Measurements from ENCODE around the gene GALNT9.
"Not testable (repeated sequence)": the region's sequence is repeated elsewhere in the genome, so short reads cannot be mapped to it uniquely, and the experiment has no call there.

Gene GALNT9

DNA sequence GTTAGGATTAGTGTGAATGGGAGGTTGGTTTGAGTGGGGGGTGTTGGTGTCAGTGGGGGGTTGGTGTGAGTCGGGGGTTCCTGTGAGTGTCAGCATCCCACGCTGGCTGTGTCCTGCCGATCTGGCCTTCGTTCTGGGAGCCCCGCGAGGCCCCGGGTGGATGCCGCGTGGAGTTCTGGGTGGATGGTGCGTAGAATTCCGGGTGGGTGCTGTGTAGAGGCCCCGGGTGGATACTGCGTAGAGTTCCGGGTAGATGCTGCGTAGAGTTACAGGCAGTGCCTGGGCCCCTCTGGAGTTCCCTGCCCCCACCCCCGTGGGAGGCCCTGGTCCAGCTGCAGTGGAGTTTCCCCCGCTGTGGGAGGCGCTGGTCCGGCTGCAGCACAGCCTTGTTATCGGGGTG lies 176.4 kb downstream of the GALNT9 start:
- POLR2A ChIA-PET, result interaction anchor here (0.7 kb wide), 1 partner anchor 204 kb away, joined by 3 read pairs; no protein-coding TSS in a partner anchor
- TF ChIP-seq, protein P1, sequence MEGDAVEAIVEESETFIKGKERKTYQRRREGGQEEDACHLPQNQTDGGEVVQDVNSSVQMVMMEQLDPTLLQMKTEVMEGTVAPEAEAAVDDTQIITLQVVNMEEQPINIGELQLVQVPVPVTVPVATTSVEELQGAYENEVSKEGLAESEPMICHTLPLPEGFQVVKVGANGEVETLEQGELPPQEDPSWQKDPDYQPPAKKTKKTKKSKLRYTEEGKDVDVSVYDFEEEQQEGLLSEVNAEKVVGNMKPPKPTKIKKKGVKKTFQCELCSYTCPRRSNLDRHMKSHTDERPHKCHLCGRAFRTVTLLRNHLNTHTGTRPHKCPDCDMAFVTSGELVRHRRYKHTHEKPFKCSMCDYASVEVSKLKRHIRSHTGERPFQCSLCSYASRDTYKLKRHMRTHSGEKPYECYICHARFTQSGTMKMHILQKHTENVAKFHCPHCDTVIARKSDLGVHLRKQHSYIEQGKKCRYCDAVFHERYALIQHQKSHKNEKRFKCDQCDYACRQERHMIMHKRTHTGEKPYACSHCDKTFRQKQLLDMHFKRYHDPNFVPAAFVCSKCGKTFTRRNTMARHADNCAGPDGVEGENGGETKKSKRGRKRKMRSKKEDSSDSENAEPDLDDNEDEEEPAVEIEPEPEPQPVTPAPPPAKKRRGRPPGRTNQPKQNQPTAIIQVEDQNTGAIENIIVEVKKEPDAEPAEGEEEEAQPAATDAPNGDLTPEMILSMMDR (IDR thresholded peaks at IDR 0.05; ENCODE audit: insufficient read depth, low read length, missing control alignments), result no peak
- no peak for DNase-seq (ENCODE audit: low read depth, low spot score)
- CTCF ChIA-PET, result interaction anchor here (0.8 to 3.2 kb wide), 20 partner anchors 8 to 486 kb away, joined by 3 to 37 read pairs (median 6); partner anchors contain the start of genes DDX51, LRCOL1 and NOC4L
- H3K4me3 ChIP-seq (ENCODE audit: low read depth, low read length), result no peak overlapping the region

DNA sequence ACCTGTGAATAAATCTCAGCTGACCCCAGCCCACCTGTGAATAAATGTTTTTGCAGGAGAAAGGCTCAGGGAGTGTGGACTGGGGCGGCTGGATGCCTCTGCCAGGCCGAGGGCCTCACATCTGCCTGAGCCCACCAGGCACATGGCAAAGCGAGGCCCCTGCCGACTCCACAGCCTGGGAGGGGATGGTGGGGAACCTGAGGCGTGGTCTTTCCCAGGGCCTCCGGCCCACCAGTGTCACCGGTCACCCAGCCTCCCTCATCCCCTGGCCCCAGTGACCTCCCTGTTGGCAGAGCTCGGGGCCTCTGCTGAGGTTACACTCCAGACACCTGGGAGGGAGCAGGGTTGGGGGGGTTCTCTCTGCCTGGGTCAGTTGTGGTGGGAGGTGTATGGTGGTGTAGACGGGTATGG lies 177.0 kb downstream of the GALNT9 start:
- no peak overlapping the region for H3K4me3 ChIP-seq (ENCODE audit: low read depth, low read length)
- TF ChIP-seq, protein P1 (IDR thresholded peaks at IDR 0.05; ENCODE audit: insufficient read depth, low read length, missing control alignments), result no peak
- CTCF ChIA-PET, result interaction anchor here (1.5 to 3.2 kb wide), 6 partner anchors 7 to 486 kb away, joined by 3 to 37 read pairs (median 8); partner anchors contain the start of genes DDX51 and NOC4L
- no peak for DNase-seq (ENCODE audit: low read depth, low spot score)
- POLR2A ChIA-PET, result interaction anchor here (0.7 kb wide), 1 partner anchor 204 kb away, joined by 3 read pairs; no protein-coding TSS in a partner anchor

DNA sequence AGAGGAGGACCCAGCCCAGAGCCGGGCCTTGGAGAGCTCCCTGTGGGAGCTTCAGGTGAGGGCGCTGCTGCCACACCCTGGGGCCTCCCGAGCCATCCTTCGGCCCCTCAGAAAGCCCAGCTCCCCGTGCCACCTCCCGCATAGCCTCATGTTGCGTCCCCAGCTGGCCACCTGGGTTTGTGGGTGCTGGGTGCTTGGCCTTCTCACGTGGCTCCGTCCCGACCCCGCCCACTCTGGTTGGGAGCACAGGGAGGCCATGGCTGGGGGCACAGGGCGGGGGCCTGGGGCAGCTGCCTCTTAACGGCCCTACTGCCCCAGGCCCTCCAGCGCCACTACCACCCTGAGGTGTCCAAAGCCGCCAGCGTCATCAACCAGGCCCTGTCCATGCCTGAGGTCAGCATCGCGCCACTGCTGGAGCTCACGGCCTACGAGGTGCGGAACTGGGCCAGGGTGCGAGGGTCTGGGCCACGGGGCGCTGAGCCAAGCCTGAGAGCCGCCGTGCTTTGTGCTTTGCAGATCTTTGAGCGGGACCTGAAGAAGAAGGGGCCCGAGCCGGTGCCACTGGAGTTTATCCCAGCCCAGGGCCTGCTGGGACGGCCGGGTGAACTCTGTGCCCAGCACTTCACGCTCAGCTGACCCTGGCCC lies 177.5 kb downstream of the GALNT9 start:
- POLR2A ChIA-PET, result no interaction called here
- H3K4me3 ChIP-seq (ENCODE audit: low read depth, low read length), result no peak overlapping the region
- TF ChIP-seq, protein P1 (IDR thresholded peaks at IDR 0.05; ENCODE audit: insufficient read depth, low read length, missing control alignments), result no peak
- no peak for DNase-seq (ENCODE audit: low read depth, low spot score)
- CTCF ChIA-PET, result interaction anchor here (1.4 to 3.2 kb wide), 4 partner anchors 10 to 463 kb away, joined by 3 to 37 read pairs (median 5); no protein-coding TSS in a partner anchor

DNA sequence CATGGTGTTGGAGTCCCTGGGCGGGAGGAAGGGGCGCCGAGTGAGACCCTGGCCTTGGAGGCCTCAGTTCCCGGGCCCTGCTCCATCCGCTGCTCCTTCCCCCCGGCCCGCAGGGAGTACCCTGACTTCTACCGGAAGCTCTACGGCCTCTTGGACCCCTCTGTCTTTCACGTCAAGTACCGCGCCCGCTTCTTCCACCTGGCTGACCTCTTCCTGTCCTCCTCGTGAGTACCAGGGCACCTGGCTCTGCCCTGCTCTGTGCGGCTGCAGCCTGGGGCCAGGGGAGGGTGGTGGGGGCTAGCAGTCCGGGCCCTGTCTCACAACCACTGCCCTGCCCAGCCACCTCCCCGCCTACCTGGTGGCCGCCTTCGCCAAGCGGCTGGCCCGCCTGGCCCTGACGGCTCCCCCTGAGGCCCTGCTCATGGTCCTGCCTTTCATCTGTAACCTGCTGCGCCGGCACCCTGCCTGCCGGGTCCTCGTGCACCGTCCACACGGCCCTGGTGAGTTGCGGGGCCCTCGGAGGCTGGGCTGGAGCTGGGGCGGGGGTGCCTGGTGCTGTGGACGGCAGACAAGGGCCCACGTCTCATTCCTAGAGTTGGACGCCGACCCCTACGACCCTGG lies 178.1 kb downstream of the GALNT9 start:
- CTCF ChIA-PET, result interaction anchor here (1.4 to 3.2 kb wide), 4 partner anchors 9 to 463 kb away, joined by 3 to 37 read pairs (median 5); no protein-coding TSS in a partner anchor
- POLR2A ChIA-PET, result no interaction called here

DNA sequence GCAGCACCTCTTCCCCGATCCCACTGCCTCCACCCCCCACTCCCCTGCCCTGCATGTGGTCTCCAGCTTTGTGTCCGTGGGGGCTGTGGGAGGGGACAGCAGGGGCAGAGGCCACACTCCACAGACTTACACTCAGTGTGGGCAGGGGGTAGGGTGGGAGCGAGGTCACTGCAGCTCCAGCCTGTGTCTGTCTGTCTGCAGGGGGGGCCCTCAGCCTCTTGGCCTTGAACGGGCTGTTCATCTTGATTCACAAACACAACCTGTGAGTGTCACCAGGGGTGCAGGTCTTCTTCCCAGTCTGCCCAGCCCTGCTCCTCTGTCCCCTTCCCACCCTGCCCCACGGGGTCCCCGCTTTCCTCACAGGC lies 178.6 kb downstream of the GALNT9 start:
- TF ChIP-seq, protein P1 (IDR thresholded peaks at IDR 0.05; ENCODE audit: insufficient read depth, low read length, missing control alignments), result no peak
- no peak overlapping the region for H3K4me3 ChIP-seq (ENCODE audit: low read depth, low read length)
- DNase-seq (ENCODE audit: low read depth, low spot score), result no peak
- ChIA-PET CTCF (interaction anchor here (1.4 kb wide), 1 partner anchor 464 kb away, joined by 3 read pairs; no protein-coding TSS in a partner anchor), POLR2A (no interaction called here)

More for the DNA sequence above, 178.1 kb downstream of the GALNT9 start:
- no peak for DNase-seq (ENCODE audit: low read depth, low spot score)
- TF ChIP-seq, protein P1 (IDR thresholded peaks at IDR 0.05; ENCODE audit: insufficient read depth, low read length, missing control alignments), result no peak
- no peak overlapping the region for H3K4me3 ChIP-seq (ENCODE audit: low read depth, low read length)

DNA sequence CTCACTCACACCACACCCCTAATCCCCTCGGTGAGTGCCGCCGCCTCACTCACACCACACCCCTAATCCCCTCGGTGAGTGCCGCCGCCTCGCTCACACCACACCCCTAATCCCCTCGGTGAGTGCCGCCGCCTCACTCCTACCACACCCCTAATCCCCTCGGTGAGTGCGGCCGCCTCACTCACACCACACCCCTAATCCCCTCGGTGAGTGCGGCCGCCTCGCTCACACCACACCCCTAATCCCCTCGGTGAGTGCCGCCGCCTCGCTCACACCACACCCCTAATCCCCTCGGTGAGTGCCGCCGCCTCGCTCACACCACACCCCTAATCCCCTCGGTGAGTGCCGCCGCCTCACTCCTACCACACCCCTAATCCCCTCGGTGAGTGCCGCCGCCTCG lies 179.9 kb downstream of the GALNT9 start:
- H3K4me3 ChIP-seq (ENCODE audit: low read depth, low read length); DNase-seq (ENCODE audit: low read depth, low spot score); POLR2A ChIA-PET; CTCF ChIA-PET: not testable (repeated sequence)

Data from AG04449 (cell line).